Keratinocyte (primary cell): ENCODE data around the gene TRAPPC10. TPM values are rescaled to one million over a fixed set of nuclear protein-coding genes. Genes with fewer than 3 reads are reported as not detected.

ENCODE experiments used
- DNase-seq: peaks from one replicate; pipeline ENCODE4 v3.0.0-alpha.2; 2011; ENCODE audit warnings: low read depth, missing footprints, low spot score
- FAIRE-seq: peaks from 2 replicates; lab custom pipeline; 2011; peaks lifted over from hg19 to GRCh38; lab: Jason Lieb, UNC
- H2AFZ ChIP-seq: 2 replicates; pipeline ENCODE4 v1.6.0; 2012; ENCODE audit warnings: low read length, control low read depth, inconsistent platforms; ENCODE audit not compliant: control insufficient read depth
- H3K27ac ChIP-seq: 2 replicates; pipeline ENCODE4 v1.5.1; 2011; ENCODE audit warnings: low read length; ENCODE audit not compliant: control insufficient read depth, insufficient read depth
- H3K27me3 ChIP-seq: 3 replicates; pipeline ENCODE4 v1.6.0; 2011; ENCODE audit warnings: low read length; ENCODE audit not compliant: control insufficient read depth, insufficient read depth; ENCODE audit errors: extremely low read depth
- H3K36me3 ChIP-seq, 2 experiments: 2 replicates in 1 of 2; 3 replicates in 1 of 2; pipeline ENCODE4 v1.5.1; 2011; ENCODE audit warnings: low read length in 2 of 2, mild to moderate bottlenecking in 1 of 2; ENCODE audit not compliant: control insufficient read depth in 2 of 2, insufficient read depth in 2 of 2; ENCODE audit errors: extremely low read depth in 1 of 2
- H3K4me1 ChIP-seq: 3 replicates; pipeline ENCODE4 v1.5.1; 2011; ENCODE audit warnings: low read length; ENCODE audit not compliant: control insufficient read depth, insufficient read depth; ENCODE audit errors: extremely low read depth
- H3K4me2 ChIP-seq: 3 replicates; pipeline ENCODE4 v1.6.0; 2011; ENCODE audit warnings: low read depth, low read length; ENCODE audit not compliant: control insufficient read depth, insufficient read depth; ENCODE audit errors: extremely low read depth
- H3K4me3 ChIP-seq, 3 experiments: fragments of 200-600 bp in 1 of 3; sonication (generic) in 1 of 3; 2 replicates in 2 of 3; 3 replicates in 1 of 3; pipeline ENCODE4 v1.5.1; 2011 to 2016; ENCODE audit warnings: low read length in 3 of 3, mild to moderate bottlenecking in 3 of 3, control low read depth in 2 of 3, inconsistent platforms in 1 of 3, low read depth in 1 of 3, mixed read lengths in 1 of 3, mixed run types in 1 of 3, moderate library complexity in 1 of 3; ENCODE audit not compliant: control insufficient read depth in 2 of 3, insufficient read depth in 2 of 3; ENCODE audit errors: extremely low read depth in 1 of 3
- H3K79me2 ChIP-seq: 2 replicates; pipeline ENCODE4 v1.6.0; 2012; ENCODE audit warnings: low read length; ENCODE audit not compliant: control insufficient read depth, insufficient read depth
- H3K9ac ChIP-seq: 3 replicates; pipeline ENCODE4 v1.6.0; 2011; ENCODE audit warnings: low read length; ENCODE audit not compliant: control insufficient read depth, insufficient read depth; ENCODE audit errors: extremely low read depth
- H3K9me1 ChIP-seq: 3 replicates; pipeline ENCODE4 v1.6.0; 2011; ENCODE audit warnings: low read length; ENCODE audit not compliant: control insufficient read depth, insufficient read depth; ENCODE audit errors: extremely low read depth
- H3K9me3 ChIP-seq: 2 replicates; pipeline ENCODE4 v1.5.1; 2012; ENCODE audit warnings: low read depth, low read length; ENCODE audit not compliant: control insufficient read depth
- H4K20me1 ChIP-seq: 3 replicates; pipeline ENCODE4 v1.6.0; 2011; ENCODE audit warnings: low read length; ENCODE audit not compliant: control insufficient read depth, insufficient read depth; ENCODE audit errors: extremely low read depth
- EZH2 ChIP-seq: IDR thresholded peaks from one replicate; pipeline ENCODE4 v1.6.1; 2012; ENCODE audit warnings: inconsistent platforms, mild to moderate bottlenecking, low read length, moderate library complexity
- dilution Hi-C: fragments of 300-500 bp; cut with MboI; formaldehyde crosslinking; loops from one replicate; pipeline ENCODE4 v1.7.0; 2020; ENCODE audit warnings: low sequenced_read_pairs; ENCODE audit not compliant: extremely low pct_ligation_motif_present
- polyA plus RNA-seq, 5 experiments: library from polyadenylated mRNA; depleted of rRNA in 3 of 5; stranded (reverse) in 3 of 5; stranded (forward) in 1 of 5; unstranded in 1 of 5; fragments of >200 nt; gene quantifications; 1 replicate in 1 of 5; 2 replicates in 3 of 5; 3 replicates in 1 of 5; pipeline versions ENCODE4 v1.2.1 to v1.2.3, GENCODE V29; 2011 to 2012; ENCODE audit warnings: missing spikeins in 2 of 5, low read depth in 1 of 5, low replicate concordance in 1 of 5
- TF ChIP-seq, protein P1 (sequence below), 3 experiments: IDR thresholded peaks in 1 of 3; conservative IDR thresholded peaks in 1 of 3; optimal IDR thresholded peaks in 1 of 3; 2 replicates in 2 of 3; 3 replicates in 1 of 3; pipeline versions ENCODE3 to v1.5.1; 2011; ENCODE audit warnings: low read length in 3 of 3, mild to moderate bottlenecking in 3 of 3, moderate library complexity in 2 of 3, control low read depth in 1 of 3, inconsistent platforms in 1 of 3; ENCODE audit not compliant: insufficient read depth in 2 of 3; ENCODE audit errors: extremely low read depth in 1 of 3

The TRAPPC10 gene
- polyA plus RNA-seq, 1 donor (not counting 4 experiments of a cell fraction or from before 2014, with no cell fraction given): 21.6 TPM

DNA sequence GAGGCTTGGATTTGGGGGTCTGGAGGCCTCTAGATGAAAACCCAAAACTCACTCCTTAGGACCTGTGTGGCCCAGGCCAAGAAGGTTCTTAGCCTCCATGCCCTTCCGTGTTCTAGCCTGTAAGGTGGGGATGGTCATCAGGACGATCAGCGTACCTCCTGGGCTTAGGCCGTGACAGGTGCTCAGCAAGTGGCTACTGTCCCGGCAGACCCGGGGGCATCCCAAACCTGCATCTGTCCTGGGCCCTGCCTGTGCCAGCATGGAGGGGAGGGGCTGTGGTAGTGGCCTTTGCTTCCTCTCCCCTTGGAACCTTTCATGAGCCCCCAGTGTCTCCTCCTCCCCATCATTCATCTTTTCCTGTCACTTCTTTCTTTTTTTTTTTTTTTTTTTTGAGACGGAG, 22.7 kb upstream of the TRAPPC10 start:
- Histone ChIP-seq H3K27me3 (peaks cover 16% of the 10 kb centered on the region), H4K20me1 (no peaks in the 10 kb centered on the region), H3K4me1 (no peaks in the 10 kb centered on the region), H3K4me2 (no peak overlapping the region), H2AFZ (no peak overlapping the region), H3K9me3 (no peaks in the 10 kb centered on the region), H3K27ac (no peak overlapping the region), H3K9ac (no peak overlapping the region), H3K9me1 (no peaks in the 10 kb centered on the region), H3K79me2 (no peaks in the 10 kb centered on the region), H3K36me3 (no peaks in the 10 kb centered on the region), H3K4me3 (no peak overlapping the region)
- TF ChIP-seq EZH2: no peak
- TF ChIP-seq, protein P1, sequence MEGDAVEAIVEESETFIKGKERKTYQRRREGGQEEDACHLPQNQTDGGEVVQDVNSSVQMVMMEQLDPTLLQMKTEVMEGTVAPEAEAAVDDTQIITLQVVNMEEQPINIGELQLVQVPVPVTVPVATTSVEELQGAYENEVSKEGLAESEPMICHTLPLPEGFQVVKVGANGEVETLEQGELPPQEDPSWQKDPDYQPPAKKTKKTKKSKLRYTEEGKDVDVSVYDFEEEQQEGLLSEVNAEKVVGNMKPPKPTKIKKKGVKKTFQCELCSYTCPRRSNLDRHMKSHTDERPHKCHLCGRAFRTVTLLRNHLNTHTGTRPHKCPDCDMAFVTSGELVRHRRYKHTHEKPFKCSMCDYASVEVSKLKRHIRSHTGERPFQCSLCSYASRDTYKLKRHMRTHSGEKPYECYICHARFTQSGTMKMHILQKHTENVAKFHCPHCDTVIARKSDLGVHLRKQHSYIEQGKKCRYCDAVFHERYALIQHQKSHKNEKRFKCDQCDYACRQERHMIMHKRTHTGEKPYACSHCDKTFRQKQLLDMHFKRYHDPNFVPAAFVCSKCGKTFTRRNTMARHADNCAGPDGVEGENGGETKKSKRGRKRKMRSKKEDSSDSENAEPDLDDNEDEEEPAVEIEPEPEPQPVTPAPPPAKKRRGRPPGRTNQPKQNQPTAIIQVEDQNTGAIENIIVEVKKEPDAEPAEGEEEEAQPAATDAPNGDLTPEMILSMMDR (optimal IDR thresholded peaks at IDR 0.05 in 1 of 3, IDR thresholded peaks at IDR 0.05 in 1 of 3, conservative IDR thresholded peaks at IDR 0.05 in 1 of 3; ENCODE audit: extremely low read depth in 1 of 3, insufficient read depth in 2 of 3, low read length in 3 of 3): no peak
- dilution Hi-C loops: no loop called here
- no peak for DNase-seq
- FAIRE-seq: no peak

DNA sequence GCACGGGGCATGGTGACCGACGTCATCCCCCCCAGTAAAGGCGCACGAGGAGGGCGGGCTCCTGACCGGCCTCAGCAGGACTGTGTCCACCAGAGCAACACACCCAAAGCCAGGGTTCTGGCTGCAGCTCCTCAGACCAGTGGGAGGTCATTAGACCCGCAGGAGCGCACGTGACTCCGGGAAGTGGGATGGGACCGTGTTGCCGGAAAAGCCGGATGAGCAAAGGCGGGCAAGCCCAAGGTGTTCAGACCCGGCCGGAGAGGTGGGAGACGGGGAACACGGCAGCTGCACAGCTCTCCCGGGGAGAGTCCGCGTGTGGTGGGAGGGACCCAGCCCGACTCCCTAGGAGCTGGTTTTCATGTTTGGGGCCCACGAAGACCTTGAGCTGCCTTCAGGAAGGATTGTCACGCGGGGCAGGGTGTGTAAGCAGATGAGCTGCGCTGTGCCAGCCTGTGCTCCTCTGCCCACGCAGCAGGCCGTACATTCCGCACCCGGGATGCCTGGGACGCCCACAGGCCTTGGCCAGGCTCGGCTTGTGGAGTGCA, 20.6 kb upstream of the TRAPPC10 start:
- H3K36me3 ChIP-seq: no peaks in the 10 kb centered on the region
- H3K79me2 ChIP-seq: no peaks in the 10 kb centered on the region
- no peaks in the 10 kb centered on the region for H4K20me1 ChIP-seq
- H3K9me1 ChIP-seq: no peaks in the 10 kb centered on the region
- dilution Hi-C loops: no loop called here
- TF ChIP-seq, protein P1 (optimal IDR thresholded peaks at IDR 0.05 in 1 of 3, IDR thresholded peaks at IDR 0.05 in 1 of 3, conservative IDR thresholded peaks at IDR 0.05 in 1 of 3; ENCODE audit: extremely low read depth in 1 of 3, insufficient read depth in 2 of 3, low read length in 3 of 3): no peak
- TF ChIP-seq EZH2: no peak
- H3K27me3 ChIP-seq: peaks cover 21% of the 10 kb centered on the region
- DNase-seq: no peak
- no peak overlapping the region for H2AFZ ChIP-seq
- no peak overlapping the region for H3K27ac ChIP-seq
- H3K4me1 ChIP-seq: no peaks in the 10 kb centered on the region
- H3K9me3 ChIP-seq: no peaks in the 10 kb centered on the region
- H3K9ac ChIP-seq: no peak overlapping the region
- no peak for FAIRE-seq
- H3K4me2 ChIP-seq: no peak overlapping the region
- no peak overlapping the region for H3K4me3 ChIP-seq
